Activated CD8-positive, alpha-beta T cell treated with anti-CD3 and anti-CD28 coated beads for 36 hours (primary cell): ENCODE results near the gene ADAM15. TPM values are rescaled to one million over a fixed set of nuclear protein-coding genes. Genes with fewer than 3 reads are reported as not detected.
A peak's percentile ranks its signal among the peaks of the same experiment; 100 is the strongest.

Source experiments
- ATAC-seq: fragments of 200-7000 bp; cut with Tn5 transposase; one replicate; pipeline ENCODE4 v1.10.0; 2021; ENCODE audit warnings: mild to moderate bottlenecking, moderate library complexity
- CTCF ChIA-PET: fragments of 350-600 bp; sonication (Branson Sonifier 250); formaldehyde crosslinking; loops from one replicate; lab custom pipeline; 2021; ENCODE audit warnings: antibody characterized with exemption; lab: Charles Lee
- POLR2A ChIA-PET: fragments of 350-600 bp; sonication (Branson Sonifier 250); formaldehyde crosslinking; loops from one replicate; lab custom pipeline; 2021; ENCODE audit warnings: antibody characterized with exemption; lab: Charles Lee
- DNase-seq: peaks from one replicate; pipeline ENCODE4 v3.0.0-alpha.2; 2020
- H3K27ac Mint-ChIP-seq: one replicate; pipeline ENCODE4 v1.8.0; 2021; ENCODE audit warnings: mild to moderate bottlenecking, mixed read lengths
- H3K27me3 Mint-ChIP-seq: one replicate; pipeline ENCODE4 v1.8.0; 2021; ENCODE audit warnings: mixed read lengths
- H3K36me3 Mint-ChIP-seq: one replicate; pipeline ENCODE4 v1.8.0; 2021; ENCODE audit warnings: low read depth, mixed read lengths
- H3K4me1 Mint-ChIP-seq: one replicate; pipeline ENCODE4 v1.8.0; 2021; ENCODE audit warnings: low read depth, mixed read lengths
- H3K4me3 Mint-ChIP-seq: one replicate; pipeline ENCODE4 v1.8.0; 2021; ENCODE audit warnings: mild to moderate bottlenecking, moderate library complexity, mixed read lengths
- H3K9me3 Mint-ChIP-seq: one replicate; pipeline ENCODE4 v1.8.0; 2021; ENCODE audit warnings: mixed read lengths
- CTCF ChIP-seq: fragments of 200-600 bp; IDR thresholded peaks from one replicate; pipeline ENCODE4 v1.8.0; 2022; ENCODE audit warnings: antibody characterized with exemption, mild to moderate bottlenecking
- intact Hi-C: fragments of 100-400 bp; cut with micrococcal nuclease; formaldehyde crosslinking; loops from one replicate; pipeline ENCODE4 v1.10.0; 2022
- total RNA-seq, 2 experiments: library from RNA; stranded (reverse); gene quantifications; one replicate each; pipeline ENCODE4 v1.2.3, GENCODE V29; 2021

Gene ADAM15
- total RNA-seq, 2 experiments from 2014 or later: 36.4 to 37.2 TPM

GRCh38 chr1:155093911-155094621 lies 43.0 kb downstream of the ADAM15 start:
- ATAC-seq (peak; percentile 52), DNase-seq (no peak)
- peaks cover 12% of the 10 kb centered on the region for H3K27me3 Mint-ChIP-seq
- no peak for TF ChIP-seq CTCF
- H3K27ac Mint-ChIP-seq: no peak overlapping the region
- ChIA-PET POLR2A (no interaction called here), CTCF (interaction anchor here (1.2 to 6.8 kb wide), 6 partner anchors 8 to 79 kb away, joined by 3 to 312 read pairs (median 12); partner anchors contain the start of genes KRTCAP2 and TRIM46)
- H3K4me1 Mint-ChIP-seq: peaks cover 2% of the 10 kb centered on the region
- H3K4me3 Mint-ChIP-seq: no peak overlapping the region
- intact Hi-C loops: loop anchor here (2.0 kb wide), 1 partner anchor 73 kb away; no protein-coding TSS in a partner anchor
- H3K36me3 Mint-ChIP-seq: no peaks in the 10 kb centered on the region
- H3K9me3 Mint-ChIP-seq: no peaks in the 10 kb centered on the region

- intact Hi-C loops: loop anchor here (2.0 kb wide), 1 partner anchor 72 kb away; no protein-coding TSS in a partner anchor
- Mint-ChIP-seq H3K27ac (no peak overlapping the region), H3K4me3 (no peak overlapping the region), H3K9me3 (no peaks in the 10 kb centered on the region), H3K4me1 (peaks cover 2% of the 10 kb centered on the region), H3K36me3 (no peaks in the 10 kb centered on the region), H3K27me3 (peaks cover 12% of the 10 kb centered on the region)
- ATAC-seq (no peak), DNase-seq (no peak)
- no peak for TF ChIP-seq CTCF
- ChIA-PET CTCF (interaction anchor here (1.2 to 2.1 kb wide), 5 partner anchors 9 to 78 kb away, joined by 3 to 21 read pairs (median 10); partner anchors contain the start of gene KRTCAP2), POLR2A (no interaction called here)
Observed at GRCh38 chr1:155094622-155094948, 43.5 kb downstream of the ADAM15 start.

GRCh38 chr1:155099331-155099730 lies 48.2 kb downstream of the ADAM15 start:
- POLR2A ChIA-PET: no interaction called here
- no peak overlapping the region for H3K4me3 Mint-ChIP-seq
- no peaks in the 10 kb centered on the region for H3K36me3 Mint-ChIP-seq
- CTCF ChIA-PET: interaction anchor here (0.8 to 2.8 kb wide), 5 partner anchors 68 to 74 kb away, joined by 3 to 14 read pairs (median 6); partner anchors contain the start of gene KRTCAP2
- intact Hi-C loops: no loop called here
- DNase-seq (no peak), ATAC-seq (no peak)
- H3K4me1 Mint-ChIP-seq: no peaks in the 10 kb centered on the region
- no peaks in the 10 kb centered on the region for H3K9me3 Mint-ChIP-seq
- peaks cover 12% of the 10 kb centered on the region for H3K27me3 Mint-ChIP-seq
- no peak for TF ChIP-seq CTCF
- H3K27ac Mint-ChIP-seq: no peak overlapping the region

GRCh38 chr1:155103325-155103724 lies 52.2 kb downstream of the ADAM15 start:
- Mint-ChIP-seq H3K27me3 (no peaks in the 10 kb centered on the region), H3K27ac (no peak overlapping the region), H3K9me3 (no peaks in the 10 kb centered on the region), H3K4me3 (no peak overlapping the region), H3K4me1 (no peaks in the 10 kb centered on the region), H3K36me3 (no peaks in the 10 kb centered on the region)
- ATAC-seq (no peak), DNase-seq (no peak)
- ChIA-PET POLR2A (interaction anchor here (1.1 kb wide), 1 partner anchor 24 kb away, joined by 3 read pairs; the partner anchor contains the start of gene EFNA3), CTCF (interaction anchor here (1.1 kb wide), 1 partner anchor 18 kb away, joined by 3 read pairs; no protein-coding TSS in a partner anchor)
- TF ChIP-seq CTCF: no peak
- intact Hi-C loops: no loop called here
